ENCODE results near the gene ARHGAP21. TPM values are rescaled to one million over a fixed set of nuclear protein-coding genes. Genes with fewer than 3 reads are reported as not detected.

Gene ARHGAP21
- total and polyA plus RNA-seq, 9 of the 15 experiments (the other 6 are each of a cell fraction or from before 2014, with no cell fraction given): 13.6 to 145 (median 60.8) TPM

DNA sequence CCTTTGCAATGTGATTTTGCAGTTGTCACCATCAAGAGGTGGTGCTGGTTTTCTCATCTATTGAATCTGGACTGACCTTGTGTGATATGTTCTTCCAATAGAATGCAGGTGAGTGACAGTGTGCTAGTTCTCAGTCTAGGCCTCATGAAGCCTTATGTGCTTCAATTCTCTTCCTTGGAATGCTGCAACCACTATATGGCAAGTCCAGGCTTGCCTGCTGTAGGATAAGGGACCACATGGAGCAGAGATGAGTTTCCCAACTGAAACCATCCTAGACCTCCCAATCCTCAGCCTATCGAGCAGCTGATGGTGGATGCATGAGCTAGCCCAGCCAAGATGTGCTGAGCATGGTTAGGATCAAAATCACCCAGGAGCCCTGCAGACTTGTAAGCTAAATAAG lies 32.6 kb upstream of the ARHGAP21 start (continued):
- TF ChIP-seq, protein P1, sequence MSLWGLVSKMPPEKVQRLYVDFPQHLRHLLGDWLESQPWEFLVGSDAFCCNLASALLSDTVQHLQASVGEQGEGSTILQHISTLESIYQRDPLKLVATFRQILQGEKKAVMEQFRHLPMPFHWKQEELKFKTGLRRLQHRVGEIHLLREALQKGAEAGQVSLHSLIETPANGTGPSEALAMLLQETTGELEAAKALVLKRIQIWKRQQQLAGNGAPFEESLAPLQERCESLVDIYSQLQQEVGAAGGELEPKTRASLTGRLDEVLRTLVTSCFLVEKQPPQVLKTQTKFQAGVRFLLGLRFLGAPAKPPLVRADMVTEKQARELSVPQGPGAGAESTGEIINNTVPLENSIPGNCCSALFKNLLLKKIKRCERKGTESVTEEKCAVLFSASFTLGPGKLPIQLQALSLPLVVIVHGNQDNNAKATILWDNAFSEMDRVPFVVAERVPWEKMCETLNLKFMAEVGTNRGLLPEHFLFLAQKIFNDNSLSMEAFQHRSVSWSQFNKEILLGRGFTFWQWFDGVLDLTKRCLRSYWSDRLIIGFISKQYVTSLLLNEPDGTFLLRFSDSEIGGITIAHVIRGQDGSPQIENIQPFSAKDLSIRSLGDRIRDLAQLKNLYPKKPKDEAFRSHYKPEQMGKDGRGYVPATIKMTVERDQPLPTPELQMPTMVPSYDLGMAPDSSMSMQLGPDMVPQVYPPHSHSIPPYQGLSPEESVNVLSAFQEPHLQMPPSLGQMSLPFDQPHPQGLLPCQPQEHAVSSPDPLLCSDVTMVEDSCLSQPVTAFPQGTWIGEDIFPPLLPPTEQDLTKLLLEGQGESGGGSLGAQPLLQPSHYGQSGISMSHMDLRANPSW (CRISPR knock-in tag; IDR thresholded peaks at IDR 0.05): no peak
- TF ChIP-seq ZNF644 (tag; IDR thresholded peaks at IDR 0.05; ENCODE audit: low read depth): no peak
- no peak for TF ChIP-seq SMARCE1 (IDR thresholded peaks at IDR 0.05)
- no peak for TF ChIP-seq MTA1 (IDR thresholded peaks at IDR 0.05; ENCODE audit: borderline replicate concordance)
- TF ChIP-seq, protein P2, sequence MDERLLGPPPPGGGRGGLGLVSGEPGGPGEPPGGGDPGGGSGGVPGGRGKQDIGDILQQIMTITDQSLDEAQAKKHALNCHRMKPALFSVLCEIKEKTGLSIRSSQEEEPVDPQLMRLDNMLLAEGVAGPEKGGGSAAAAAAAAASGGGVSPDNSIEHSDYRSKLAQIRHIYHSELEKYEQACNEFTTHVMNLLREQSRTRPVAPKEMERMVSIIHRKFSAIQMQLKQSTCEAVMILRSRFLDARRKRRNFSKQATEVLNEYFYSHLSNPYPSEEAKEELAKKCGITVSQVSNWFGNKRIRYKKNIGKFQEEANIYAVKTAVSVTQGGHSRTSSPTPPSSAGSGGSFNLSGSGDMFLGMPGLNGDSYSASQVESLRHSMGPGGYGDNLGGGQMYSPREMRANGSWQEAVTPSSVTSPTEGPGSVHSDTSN (CRISPR knock-in tag; IDR thresholded peaks at IDR 0.05; ENCODE audit: low read depth): no peak
- TF ChIP-seq, protein P2 (tag; conservative IDR thresholded peaks at IDR 0.05; ENCODE audit: low read depth): no peak
- TF ChIP-seq, protein P3, sequence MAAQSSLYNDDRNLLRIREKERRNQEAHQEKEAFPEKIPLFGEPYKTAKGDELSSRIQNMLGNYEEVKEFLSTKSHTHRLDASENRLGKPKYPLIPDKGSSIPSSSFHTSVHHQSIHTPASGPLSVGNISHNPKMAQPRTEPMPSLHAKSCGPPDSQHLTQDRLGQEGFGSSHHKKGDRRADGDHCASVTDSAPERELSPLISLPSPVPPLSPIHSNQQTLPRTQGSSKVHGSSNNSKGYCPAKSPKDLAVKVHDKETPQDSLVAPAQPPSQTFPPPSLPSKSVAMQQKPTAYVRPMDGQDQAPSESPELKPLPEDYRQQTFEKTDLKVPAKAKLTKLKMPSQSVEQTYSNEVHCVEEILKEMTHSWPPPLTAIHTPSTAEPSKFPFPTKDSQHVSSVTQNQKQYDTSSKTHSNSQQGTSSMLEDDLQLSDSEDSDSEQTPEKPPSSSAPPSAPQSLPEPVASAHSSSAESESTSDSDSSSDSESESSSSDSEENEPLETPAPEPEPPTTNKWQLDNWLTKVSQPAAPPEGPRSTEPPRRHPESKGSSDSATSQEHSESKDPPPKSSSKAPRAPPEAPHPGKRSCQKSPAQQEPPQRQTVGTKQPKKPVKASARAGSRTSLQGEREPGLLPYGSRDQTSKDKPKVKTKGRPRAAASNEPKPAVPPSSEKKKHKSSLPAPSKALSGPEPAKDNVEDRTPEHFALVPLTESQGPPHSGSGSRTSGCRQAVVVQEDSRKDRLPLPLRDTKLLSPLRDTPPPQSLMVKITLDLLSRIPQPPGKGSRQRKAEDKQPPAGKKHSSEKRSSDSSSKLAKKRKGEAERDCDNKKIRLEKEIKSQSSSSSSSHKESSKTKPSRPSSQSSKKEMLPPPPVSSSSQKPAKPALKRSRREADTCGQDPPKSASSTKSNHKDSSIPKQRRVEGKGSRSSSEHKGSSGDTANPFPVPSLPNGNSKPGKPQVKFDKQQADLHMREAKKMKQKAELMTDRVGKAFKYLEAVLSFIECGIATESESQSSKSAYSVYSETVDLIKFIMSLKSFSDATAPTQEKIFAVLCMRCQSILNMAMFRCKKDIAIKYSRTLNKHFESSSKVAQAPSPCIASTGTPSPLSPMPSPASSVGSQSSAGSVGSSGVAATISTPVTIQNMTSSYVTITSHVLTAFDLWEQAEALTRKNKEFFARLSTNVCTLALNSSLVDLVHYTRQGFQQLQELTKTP (IDR thresholded peaks at IDR 0.05; ENCODE audit: low read depth in 1 of 2, partially characterized antibody in 2 of 2): no peak
- no peak for TF ChIP-seq TBP (optimal IDR thresholded peaks at IDR 0.05; ENCODE audit: low read depth, low read length)
- no peak for TF ChIP-seq TOE1 (IDR thresholded peaks at IDR 0.05; ENCODE audit: borderline replicate concordance)
- TF ChIP-seq TOE1 (CRISPR knock-in tag; IDR thresholded peaks at IDR 0.05; ENCODE audit: borderline replicate concordance, low read depth): no peak
